ENCODE data around the gene RBMS3.
"Not testable (repeated sequence)": the region's sequence is repeated elsewhere in the genome, so short reads cannot be mapped to it uniquely, and the experiment has no call there.

The RBMS3 gene

GRCh38 chr3:29430558-29430971 is 149.7 kb downstream of the RBMS3 start:
- no peak for DNase-seq (ENCODE audit: low read depth)

GRCh38 chr3:29436612-29437323 is 155.9 kb downstream of the RBMS3 start:
- no peak for DNase-seq (ENCODE audit: low read depth)

GRCh38 chr3:29438580-29438979 is 157.7 kb downstream of the RBMS3 start:
- DNase-seq (ENCODE audit: low read depth): no peak

- no peak for DNase-seq (ENCODE audit: low read depth)
Observed at GRCh38 chr3:29440413-29441305, 159.8 kb downstream of the RBMS3 start.

- no peak for DNase-seq (ENCODE audit: low read depth)
Observed at GRCh38 chr3:29441422-29441821, 160.6 kb downstream of the RBMS3 start.

GRCh38 chr3:29447946-29448627 is 167.2 kb downstream of the RBMS3 start:
- DNase-seq (ENCODE audit: low read depth): no peak

- no peak for DNase-seq (ENCODE audit: low read depth)
Observed at GRCh38 chr3:29451920-29452319, 171.0 kb downstream of the RBMS3 start.

GRCh38 chr3:29452934-29453283 is 172.0 kb downstream of the RBMS3 start:
- no peak for DNase-seq (ENCODE audit: low read depth)

- DNase-seq (ENCODE audit: low read depth): no peak
Observed at GRCh38 chr3:29453284-29454001, 172.6 kb downstream of the RBMS3 start.

- DNase-seq (ENCODE audit: low read depth): no peak
Observed at GRCh38 chr3:29454161-29454611, 173.3 kb downstream of the RBMS3 start.

GRCh38 chr3:29456901-29457300 is 176.0 kb downstream of the RBMS3 start:
- DNase-seq (ENCODE audit: low read depth): no peak

- DNase-seq (ENCODE audit: low read depth): no peak
Observed at GRCh38 chr3:29463304-29463703, 182.4 kb downstream of the RBMS3 start.

- DNase-seq (ENCODE audit: low read depth): no peak
Observed at GRCh38 chr3:29465836-29466235, 185.0 kb downstream of the RBMS3 start.

GRCh38 chr3:29466442-29466841 is 185.6 kb downstream of the RBMS3 start:
- DNase-seq (ENCODE audit: low read depth): no peak

- no peak for DNase-seq (ENCODE audit: low read depth)
Observed at GRCh38 chr3:29468187-29468586, 187.3 kb downstream of the RBMS3 start.

- not testable (repeated sequence) for DNase-seq (ENCODE audit: low read depth)
Observed at GRCh38 chr3:29473481-29474170, 192.8 kb downstream of the RBMS3 start.

GRCh38 chr3:29475305-29475840 is 194.5 kb downstream of the RBMS3 start:
- DNase-seq (ENCODE audit: low read depth): no peak

- no peak for DNase-seq (ENCODE audit: low read depth)
Observed at GRCh38 chr3:29475854-29476253, 195.0 kb downstream of the RBMS3 start.

- DNase-seq (ENCODE audit: low read depth): no peak
Observed at GRCh38 chr3:29478611-29479010, 197.7 kb downstream of the RBMS3 start.

- DNase-seq (ENCODE audit: low read depth): no peak
Observed at GRCh38 chr3:29481249-29481648, 200.4 kb downstream of the RBMS3 start.

All from stimulated activated CD8-positive, alpha-beta memory T cell treated with anti-CD3 and anti-CD28 coated beads, Interleukin-15, amount 100 ng/mL, for 24 hours (primary cell).